K562 (cell line): ENCODE measurements around the gene ATP2A3. TPM values are rescaled to one million over a fixed set of nuclear protein-coding genes. Genes with fewer than 3 reads are reported as not detected.

Experiments
- ATAC-seq: fragments of 200-7000 bp; cut with Tn5 transposase; 3 replicates; pipeline ENCODE4 v1.9.1; 2020; ENCODE audit warnings: moderate library complexity
- BruUV-seq: library from RNA; stranded (reverse); fragments of 400-500 nt; replicated peaks from 2 replicates; lab custom pipeline; 2021; lab: Mats Ljungman, UMichigan
- CTCF ChIA-PET: fragments of 300-600 bp; formaldehyde crosslinking; extraction: SDS; loops from one replicate; lab custom pipeline; 2021; ENCODE audit warnings: low intra/inter-chr PET ratio; lab: Yijun Ruan, JAX
- POLR2A ChIA-PET: fragments of 300-600, 350-650 bp; sonication (Branson Sonifier 250); formaldehyde crosslinking; extraction: SDS; loops from one replicate; lab custom pipeline; 2021; ENCODE audit warnings: antibody characterized with exemption, inconsistent platforms; lab: Yijun Ruan, JAX
- DNase-seq, 4 experiments: peaks; one replicate each; pipeline versions ENCODE4 v3.0.0 to v3.0.0-alpha.2; 2011 to 2018; ENCODE audit warnings: low spot score in 3 of 4, mixed read lengths in 3 of 4; ENCODE audit errors: extremely low read depth in 1 of 4
- FAIRE-seq: peaks from 2 replicates; lab custom pipeline; 2011; peaks lifted over from hg19 to GRCh38; lab: Jason Lieb, UNC
- H2AFZ ChIP-seq: 2 replicates; pipeline ENCODE4 v1.6.0; 2011; ENCODE audit warnings: low read depth, low read length, control low read depth, inconsistent platforms
- H3K27ac ChIP-seq: fragments of 200-600 bp; 3 replicates; pipeline ENCODE4 v1.8.0; 2011; ENCODE audit warnings: low read depth, mild to moderate bottlenecking, control low read depth, inconsistent platforms, low read length, moderate library complexity, mixed read lengths; ENCODE audit errors: extremely low read depth
- H3K27me3 ChIP-seq, 2 experiments: fragments of 300-600 bp in 1 of 2; 2 replicates in 1 of 2; 3 replicates in 1 of 2; pipeline versions ENCODE4 v1.6.0 to v1.8.0; 2011; ENCODE audit warnings: inconsistent platforms in 2 of 2, low read length in 2 of 2, mild to moderate bottlenecking in 1 of 2, mixed read lengths in 1 of 2, moderate library complexity in 1 of 2; ENCODE audit not compliant: control insufficient read depth in 2 of 2, insufficient read depth in 2 of 2
- H3K36me3 ChIP-seq: fragments of 300-600 bp; 3 replicates; pipeline ENCODE4 v1.8.0; 2011; ENCODE audit warnings: mild to moderate bottlenecking, low read length, inconsistent platforms; ENCODE audit not compliant: control insufficient read depth, insufficient read depth
- H3K4me1 ChIP-seq, 2 experiments: fragments of 200-600 bp in 1 of 2; replicated peaks in 1 of 2; 2 replicates in 1 of 2; 3 replicates in 1 of 2; pipeline versions ENCODE4 v1.5.1 to v1.8.0; 2011; ENCODE audit warnings: inconsistent platforms in 2 of 2, low read length in 2 of 2, mild to moderate bottlenecking in 1 of 2, mixed read lengths in 1 of 2, moderate library complexity in 1 of 2; ENCODE audit not compliant: control insufficient read depth in 2 of 2, insufficient read depth in 2 of 2
- H3K4me2 ChIP-seq: 2 replicates; pipeline ENCODE4 v1.6.1; 2011; ENCODE audit warnings: low read length, control low read depth, inconsistent platforms, mixed read lengths; ENCODE audit not compliant: insufficient read depth
- H3K4me3 ChIP-seq: fragments of 200-600 bp; sonication (generic), shearing (Covaris generic); 2 replicates; pipeline ENCODE4 v1.5.1; 2016; ENCODE audit warnings: control low read depth, inconsistent platforms
- H3K79me2 ChIP-seq: fragments of 200-600 bp; 3 replicates; pipeline ENCODE4 v1.8.0; 2011; ENCODE audit warnings: low read length, inconsistent platforms; ENCODE audit not compliant: control insufficient read depth, insufficient read depth
- H3K9ac ChIP-seq, 2 experiments: 2 replicates each; pipeline versions ENCODE4 v1.6.0 to v1.6.1; 2011; ENCODE audit warnings: low read depth in 2 of 2, low read length in 2 of 2, control low read depth in 1 of 2, inconsistent platforms in 1 of 2, mild to moderate bottlenecking in 1 of 2, mixed read lengths in 1 of 2; ENCODE audit not compliant: insufficient read depth in 1 of 2
- H3K9me1 ChIP-seq: one replicate; pipeline ENCODE4 v1.6.0; 2011; ENCODE audit warnings: inconsistent platforms, mild to moderate bottlenecking, low read length, moderate library complexity; ENCODE audit not compliant: control insufficient read depth, insufficient read depth
- H3K9me3 ChIP-seq: replicated peaks from 2 replicates; pipeline ENCODE4 v1.5.1; 2011; ENCODE audit warnings: low read depth, low read length, inconsistent platforms; ENCODE audit not compliant: control insufficient read depth, insufficient read depth
- H4K20me1 ChIP-seq: replicated peaks from 2 replicates; pipeline ENCODE4 v1.6.1; 2011; ENCODE audit warnings: low read length, inconsistent platforms, mixed read lengths; ENCODE audit not compliant: control insufficient read depth, insufficient read depth
- MIER1 ChIP-seq: fragments of 450-650 bp; IDR thresholded peaks from 2 replicates; pipeline ENCODE4 v1.6.1; 2016; ENCODE audit warnings: antibody characterized with exemption, mild to moderate bottlenecking, low read depth
- NR2F6 ChIP-seq: fragments of 450-650 bp; formaldehyde crosslinking; IDR thresholded peaks from 2 replicates; pipeline ENCODE4 v1.4.0; 2020; ENCODE audit warnings: mild to moderate bottlenecking
- POLR2G ChIP-seq: fragments of 200-400 bp; formaldehyde crosslinking; IDR thresholded peaks from 2 replicates; pipeline ENCODE4 v1.6.1; 2017; ENCODE audit warnings: low read depth, mild to moderate bottlenecking, antibody characterized with exemption, low read length, moderate library complexity
- RB1 ChIP-seq: fragments of 450-650 bp; IDR thresholded peaks from 2 replicates; pipeline ENCODE4 v1.6.1; 2017; ENCODE audit warnings: low read depth, mild to moderate bottlenecking
- TOE1 ChIP-seq, 2 experiments: fragments of 450-650 bp in 1 of 2; sonication (generic) in 1 of 2; formaldehyde crosslinking in 1 of 2; IDR thresholded peaks; 2 replicates each; pipeline versions ENCODE4 v1.7.1 to v1.8.0; 2016 to 2022; ENCODE audit warnings: borderline replicate concordance in 2 of 2, mild to moderate bottlenecking in 2 of 2, antibody characterized with exemption in 1 of 2, inconsistent platforms in 1 of 2, low read depth in 1 of 2, missing genetic modification reagents in 1 of 2, moderate library complexity in 1 of 2
- ZNF146 ChIP-seq: IDR thresholded peaks from one replicate; pipeline ENCODE4 v1.6.1; 2018; ENCODE audit warnings: missing compliant biosample characterization; ENCODE audit not compliant: unreplicated experiment
- WGBS: fragments of 100-300 bp; shearing (Covaris generic); methylation state at CpG from one replicate; pipeline ENCODE4 v1.1.6; 2016; ENCODE audit warnings: low coverage, mixed read lengths; ENCODE audit not compliant: insufficient coverage; ENCODE audit errors: missing lambda C conversion rate; 5-methylcytosine and 5-hydroxymethylcytosine counted together
- in situ Hi-C: fragments of 300-500 bp; cut with MboI; formaldehyde crosslinking; loops from 4 replicates; pipeline ENCODE4 v1.15.0; 2018; ENCODE audit warnings: inconsistent platforms, mixed read lengths
- intact Hi-C: fragments of 100-400 bp; cut with micrococcal nuclease; formaldehyde crosslinking; loops from 2 replicates; pipeline ENCODE4 v1.14.2; 2022
- polyA plus RNA-seq, 8 experiments: library from polyadenylated mRNA; depleted of rRNA in 4 of 8; stranded (reverse) in 5 of 8; unstranded in 3 of 8; fragments of >200 nt; fragmentation: Nextera tagmentation in 2 of 8; fragmentation: Illumina TruSeq in 1 of 8; extraction: Ambion mirVana in 2 of 8; extraction: Trizol in 1 of 8; gene quantifications; 2 replicates each; pipeline versions ENCODE4 v1.2.1 to v1.2.3, GENCODE V29; 2011 to 2014; ENCODE audit warnings: inconsistent platforms in 1 of 8, missing spikeins in 1 of 8
- total RNA-seq, 7 experiments: library from RNA; depleted of rRNA in 6 of 7; stranded (reverse); fragments of >200 nt in 6 of 7; fragmentation: Illumina TruSeq in 2 of 7; extraction: Trizol in 2 of 7; gene quantifications; 2 replicates each; pipeline versions ENCODE4 v1.2.1 to v1.2.3, GENCODE V29; 2011 to 2021; ENCODE audit warnings: low replicate concordance in 1 of 7
- TF ChIP-seq, protein P1 (sequence below): sonication (generic); formaldehyde crosslinking; IDR thresholded peaks from 2 replicates; pipeline ENCODE4 v1.9.0; 2022; ENCODE audit warnings: mild to moderate bottlenecking, missing genetic modification reagents
- TF ChIP-seq, protein P2 (sequence below): fragments of 250-450 bp; sonication (Bioruptor Pico); IDR thresholded peaks from 2 replicates; pipeline ENCODE4 v1.8.0; 2021; ENCODE audit warnings: moderate library complexity, mild to moderate bottlenecking, inconsistent platforms

Gene ATP2A3
- total and polyA plus RNA-seq, 9 of the 15 experiments (the other 6 are each of a cell fraction or from before 2014, with no cell fraction given), result 0.65 to 103 (median 31.3) TPM

DNA sequence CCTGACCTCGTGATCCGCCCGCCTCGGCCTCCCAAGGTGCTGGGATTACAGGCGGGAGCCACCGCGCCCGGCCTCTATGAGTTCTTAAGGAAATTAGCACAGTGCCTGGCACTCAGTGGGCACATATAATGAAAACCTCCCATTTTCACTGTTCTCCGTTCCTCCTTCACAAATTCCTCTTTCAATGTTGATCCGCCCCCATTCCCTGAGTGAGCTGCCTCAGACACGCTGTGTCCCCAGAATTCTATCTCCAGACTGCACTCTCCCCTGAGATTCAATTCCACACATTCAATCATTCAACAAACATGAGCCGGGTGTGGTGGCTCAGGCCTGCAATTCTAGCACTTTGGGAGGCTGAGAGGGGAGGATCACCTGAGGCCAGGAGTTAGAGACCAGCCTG lies 55.0 kb downstream of the ATP2A3 start:
- FAIRE-seq, result no peak
- intact Hi-C loops (loop anchor here (10.0 kb wide), 2 partner anchors 64 to 174 kb away; partner anchors contain the start of gene NCBP3), in situ Hi-C loops (no loop called here)
- DNase-seq, result no peak
- peaks cover 6% of the 10 kb centered on the region for H3K9me1 ChIP-seq
- H3K9ac ChIP-seq, result no peak overlapping the region
- BruUV-seq, result no TSS peak
- WGBS, result 78% methylated on average over 10 of the region's 12 CpGs
- ChIA-PET POLR2A (no interaction called here), CTCF (no interaction called here)
- H3K79me2 ChIP-seq, result peaks cover 15% of the 10 kb centered on the region
- H3K9me3 ChIP-seq, result no peaks in the 10 kb centered on the region
- no peak for ATAC-seq
- 0 out of 2 replicates have a peak, but pooled peaks cover 9% of the 10 kb centered on the region for H4K20me1 ChIP-seq
- H2AFZ ChIP-seq, result no peak overlapping the region
- no peak overlapping the region for H3K27ac ChIP-seq
- no peaks in the 10 kb centered on the region for H3K27me3 ChIP-seq
- peaks cover 7% of the 10 kb centered on the region; the same call in 1 of the 3 replicates for H3K36me3 ChIP-seq
- no peak overlapping the region for H3K4me3 ChIP-seq
- TF ChIP-seq MIER1, result no peak
- TF ChIP-seq POLR2G, result 0 out of 2 replicates have a peak, but pooled peaks have one; percentile 8
- no peak overlapping the region for H3K4me2 ChIP-seq
- peaks cover 10 to 28% of the 10 kb centered on the region in 2 experiments; a peak in 4 of 5 replicates for H3K4me1 ChIP-seq

DNA sequence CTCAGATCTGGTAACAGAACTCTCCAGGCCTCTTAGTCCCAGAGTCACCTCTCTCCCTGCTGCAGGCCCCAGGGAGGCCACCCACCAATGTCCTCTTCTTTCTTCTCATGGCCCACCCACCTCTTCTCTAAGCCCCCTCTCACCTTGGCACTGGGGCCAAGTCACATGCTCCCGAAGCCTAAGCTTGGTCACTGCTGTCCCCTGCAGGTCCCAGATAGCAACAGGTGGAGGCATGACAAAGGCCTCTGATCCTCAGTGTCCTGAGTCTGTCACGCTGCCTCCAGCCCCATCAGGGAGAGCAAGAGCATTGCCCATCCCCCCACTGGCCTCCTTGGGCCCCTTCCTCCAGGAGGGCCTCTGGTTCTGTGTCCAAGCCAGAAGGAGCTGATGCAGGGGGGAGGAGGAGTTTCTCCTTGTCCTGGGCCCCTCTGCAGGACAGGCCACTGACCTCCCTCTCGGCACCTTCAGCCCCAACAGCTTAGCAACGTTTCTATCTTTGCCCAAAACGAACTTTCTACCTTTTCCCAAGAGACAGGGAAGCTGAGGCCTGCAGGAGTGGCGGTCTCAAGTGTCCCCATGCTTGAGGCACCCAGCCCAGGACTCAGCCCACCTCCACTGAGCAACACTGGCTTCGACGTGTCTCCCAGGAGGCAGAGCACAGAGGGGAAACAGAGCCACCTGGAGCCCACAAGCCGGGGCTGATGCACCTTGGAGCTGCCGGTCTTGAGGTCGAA lies 56.6 kb downstream of the ATP2A3 start:
- Histone ChIP-seq H3K36me3 (peaks cover under 1% of the 10 kb centered on the region; the same call in 1 of the 3 replicates), H3K9me3 (no peaks in the 10 kb centered on the region), H4K20me1 (no peaks in the 10 kb centered on the region), H3K4me1 (peaks cover 0 to 30% of the 10 kb centered on the region in 2 experiments; a peak in 2 of 5 replicates), H3K27me3 (no peaks in the 10 kb centered on the region), H3K79me2 (peaks cover 1% of the 10 kb centered on the region; the same call in 1 of the 3 replicates), H3K27ac (no peak overlapping the region), H3K9me1 (peaks cover under 1% of the 10 kb centered on the region), H3K9ac (peak overlapping the region in 1 of 2 experiments; percentile 61; a peak in 2 of 4 replicates), H3K4me2 (no peak overlapping the region), H2AFZ (no peak overlapping the region), H3K4me3 (no peak overlapping the region)
- peak in 2 of 4 experiments; percentile 19 to 52 for DNase-seq
- ChIA-PET POLR2A (interaction anchor here (0.7 to 1.1 kb wide), 2 partner anchors 9 to 189 kb away, joined by 4 read pairs; partner anchors contain the start of gene P2RX1), CTCF (interaction anchor here (0.7 to 1.4 kb wide), 3 partner anchors 44 to 170 kb away, joined by 3 to 14 read pairs (median 4); no protein-coding TSS in a partner anchor)
- 40% methylated on average over 10 of the region's 11 CpGs for WGBS
- ATAC-seq, result peak; percentile 76
- in situ Hi-C loops (no loop called here), intact Hi-C loops (loop anchor here (1.0 to 10.0 kb wide), 3 partner anchors 44 to 173 kb away; partner anchors contain the start of gene NCBP3)
- BruUV-seq, result no TSS peak
- peak; percentile 54 for FAIRE-seq
- TF ChIP-seq NR2F6 (CRISPR knock-in tag) (no peak), TOE1 (IDR thresholded peaks at IDR 0.05; ENCODE audit: borderline replicate concordance) (0 out of 2 replicates have a peak, but pooled peaks have one; percentile 45), TOE1 (CRISPR knock-in tag; IDR thresholded peaks at IDR 0.05; ENCODE audit: borderline replicate concordance, low read depth) (no peak), ZNF146 (CRISPR knock-in tag) (no peak), RB1 (0 out of 2 replicates have a peak, but pooled peaks have one; percentile 54)
- TF ChIP-seq, protein P1, sequence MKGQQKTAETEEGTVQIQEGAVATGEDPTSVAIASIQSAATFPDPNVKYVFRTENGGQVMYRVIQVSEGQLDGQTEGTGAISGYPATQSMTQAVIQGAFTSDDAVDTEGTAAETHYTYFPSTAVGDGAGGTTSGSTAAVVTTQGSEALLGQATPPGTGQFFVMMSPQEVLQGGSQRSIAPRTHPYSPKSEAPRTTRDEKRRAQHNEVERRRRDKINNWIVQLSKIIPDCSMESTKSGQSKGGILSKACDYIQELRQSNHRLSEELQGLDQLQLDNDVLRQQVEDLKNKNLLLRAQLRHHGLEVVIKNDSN (CRISPR knock-in tag), result peak; percentile 37; the same call in 1 of the 2 replicates
- TF ChIP-seq, protein P2, sequence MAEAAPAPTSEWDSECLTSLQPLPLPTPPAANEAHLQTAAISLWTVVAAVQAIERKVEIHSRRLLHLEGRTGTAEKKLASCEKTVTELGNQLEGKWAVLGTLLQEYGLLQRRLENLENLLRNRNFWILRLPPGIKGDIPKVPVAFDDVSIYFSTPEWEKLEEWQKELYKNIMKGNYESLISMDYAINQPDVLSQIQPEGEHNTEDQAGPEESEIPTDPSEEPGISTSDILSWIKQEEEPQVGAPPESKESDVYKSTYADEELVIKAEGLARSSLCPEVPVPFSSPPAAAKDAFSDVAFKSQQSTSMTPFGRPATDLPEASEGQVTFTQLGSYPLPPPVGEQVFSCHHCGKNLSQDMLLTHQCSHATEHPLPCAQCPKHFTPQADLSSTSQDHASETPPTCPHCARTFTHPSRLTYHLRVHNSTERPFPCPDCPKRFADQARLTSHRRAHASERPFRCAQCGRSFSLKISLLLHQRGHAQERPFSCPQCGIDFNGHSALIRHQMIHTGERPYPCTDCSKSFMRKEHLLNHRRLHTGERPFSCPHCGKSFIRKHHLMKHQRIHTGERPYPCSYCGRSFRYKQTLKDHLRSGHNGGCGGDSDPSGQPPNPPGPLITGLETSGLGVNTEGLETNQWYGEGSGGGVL, result no peak
